ENCODE results near the gene STK33. TPM values are rescaled to one million over a fixed set of nuclear protein-coding genes. Genes with fewer than 3 reads are reported as not detected.

STK33 gene
- total and polyA plus RNA-seq, 2 donors (not counting 3 experiments of a cell fraction or from before 2014, with no cell fraction given): 0.63 to 3.4 TPM

DNA sequence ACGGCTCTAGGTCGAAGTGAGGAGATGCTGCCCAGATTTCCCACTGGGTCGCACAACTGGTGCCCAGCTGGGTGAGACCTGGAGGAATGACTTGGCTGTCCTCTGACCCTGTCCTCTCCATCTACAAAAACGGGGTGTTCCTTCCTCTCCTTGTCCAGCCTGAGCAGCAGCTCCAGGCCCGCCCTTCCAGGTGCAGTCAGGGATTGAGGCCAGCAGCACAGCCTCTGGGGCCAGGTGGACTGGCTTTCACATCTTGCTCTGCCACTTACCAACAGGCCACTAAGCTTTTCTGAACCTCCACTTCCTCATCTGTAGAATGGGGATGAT lies 238.6 kb downstream of the STK33 start:
- Histone ChIP-seq H2AFZ (ENCODE audit: low read depth, low read length) (no peak overlapping the region), H3K36me3 (ENCODE audit: control insufficient read depth in 2 of 2, extremely low read depth in 1 of 2, insufficient read depth in 2 of 2, low read length in 2 of 2) (no peaks in the 10 kb centered on the region), H3K27ac (ENCODE audit: insufficient read depth, low read depth, low read length) (no peak overlapping the region), H3K27me3 (ENCODE audit: control insufficient read depth in 2 of 2, insufficient read depth in 2 of 2, low read length in 2 of 2) (peaks cover 2 to 5% of the 10 kb centered on the region in 2 experiments), H3K4me3 (replicated peaks in 1 of 3; ENCODE audit: insufficient read depth in 1 of 3, low read depth in 1 of 3, low read length in 3 of 3) (no peak overlapping the region), H3K79me2 (ENCODE audit: control insufficient read depth, insufficient read depth, low read length) (no peaks in the 10 kb centered on the region), H3K4me1 (ENCODE audit: control insufficient read depth, extremely low read depth, insufficient read depth, low read length) (no peaks in the 10 kb centered on the region), H3K9ac (replicated peaks; ENCODE audit: extremely low read depth, insufficient read depth, low read length) (no peak overlapping the region), H3K9me1 (replicated peaks; ENCODE audit: control insufficient read depth, extremely low read depth, insufficient read depth, low read length) (no peaks in the 10 kb centered on the region), H3K9me3 (replicated peaks; ENCODE audit: control insufficient read depth, insufficient read depth, low read length) (no peaks in the 10 kb centered on the region), H4K20me1 (replicated peaks; ENCODE audit: control insufficient read depth, extremely low read depth, insufficient read depth, low read length) (no peaks in the 10 kb centered on the region), H3K4me2 (ENCODE audit: insufficient read depth, low read length) (no peak overlapping the region)
- no peak for DNase-seq (ENCODE audit: low read depth, low spot score)
- TF ChIP-seq GATA2 (IDR thresholded peaks at IDR 0.05; ENCODE audit: insufficient read depth, insufficient read length, low read depth, low read length) (no peak), POLR2A (IDR thresholded peaks at IDR 0.05; ENCODE audit: low read depth, low read length) (no peak), JUN (IDR thresholded peaks at IDR 0.05; ENCODE audit: borderline replicate concordance, insufficient read depth, insufficient read length, low read depth) (no peak), EZH2 (IDR thresholded peaks at IDR 0.05; ENCODE audit: borderline replicate concordance, low read depth, low read length, severe bottlenecking) (no peak), MYC (IDR thresholded peaks at IDR 0.05; ENCODE audit: low read depth, low read length) (no peak)
- TF ChIP-seq, protein P1, sequence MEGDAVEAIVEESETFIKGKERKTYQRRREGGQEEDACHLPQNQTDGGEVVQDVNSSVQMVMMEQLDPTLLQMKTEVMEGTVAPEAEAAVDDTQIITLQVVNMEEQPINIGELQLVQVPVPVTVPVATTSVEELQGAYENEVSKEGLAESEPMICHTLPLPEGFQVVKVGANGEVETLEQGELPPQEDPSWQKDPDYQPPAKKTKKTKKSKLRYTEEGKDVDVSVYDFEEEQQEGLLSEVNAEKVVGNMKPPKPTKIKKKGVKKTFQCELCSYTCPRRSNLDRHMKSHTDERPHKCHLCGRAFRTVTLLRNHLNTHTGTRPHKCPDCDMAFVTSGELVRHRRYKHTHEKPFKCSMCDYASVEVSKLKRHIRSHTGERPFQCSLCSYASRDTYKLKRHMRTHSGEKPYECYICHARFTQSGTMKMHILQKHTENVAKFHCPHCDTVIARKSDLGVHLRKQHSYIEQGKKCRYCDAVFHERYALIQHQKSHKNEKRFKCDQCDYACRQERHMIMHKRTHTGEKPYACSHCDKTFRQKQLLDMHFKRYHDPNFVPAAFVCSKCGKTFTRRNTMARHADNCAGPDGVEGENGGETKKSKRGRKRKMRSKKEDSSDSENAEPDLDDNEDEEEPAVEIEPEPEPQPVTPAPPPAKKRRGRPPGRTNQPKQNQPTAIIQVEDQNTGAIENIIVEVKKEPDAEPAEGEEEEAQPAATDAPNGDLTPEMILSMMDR (IDR thresholded peaks at IDR 0.05; ENCODE audit: extremely low read depth in 1 of 2, insufficient read depth in 1 of 2, low read depth in 1 of 2, low read length in 2 of 2): no peak
- intact Hi-C loops (cut with micrococcal nuclease) (no loop called here), dilution Hi-C loops (cut with MboI; ENCODE audit: extremely low pct_ligation_motif_present, low sequenced_read_pairs) (no loop called here)
- CTCF ChIA-PET: interaction anchor here (1.3 kb wide), 1 partner anchor 162 kb away, joined by 3 read pairs; no protein-coding TSS in a partner anchor
- no peak for FAIRE-seq
- no TSS peak for BruUV-seq (replicated peaks)
- POLR2A ChIA-PET: no interaction called here
